GM12891 (cell line): ENCODE data around the gene DARS1.

ENCODE experiments used
- PAX5 ChIP-seq: IDR thresholded peaks from 2 replicates; pipeline ENCODE4 v1.6.1; 2011; ENCODE audit warnings: low read length, moderate library complexity, mild to moderate bottlenecking; ENCODE audit not compliant: insufficient read depth, severe bottlenecking
- POLR2A ChIP-seq: IDR thresholded peaks from 2 replicates; pipeline ENCODE4 v1.6.1; 2011; ENCODE audit warnings: low read depth, low read length, control low read depth
- POLR2AphosphoS5 ChIP-seq: IDR thresholded peaks from 2 replicates; pipeline ENCODE4 v1.6.1; 2011; ENCODE audit warnings: low read depth, low read length, control low read depth
- SPI1 ChIP-seq: IDR thresholded peaks from 2 replicates; pipeline ENCODE4 v1.6.1; 2011; ENCODE audit warnings: low read depth, low read length, control low read depth
- TAF1 ChIP-seq: IDR thresholded peaks from 2 replicates; pipeline ENCODE4 v1.6.1; 2011; ENCODE audit warnings: low read depth, low read length, control low read depth

- TF ChIP-seq POLR2A (no peak), POLR2AphosphoS5 (no peak), SPI1 (no peak), TAF1 (no peak), PAX5 (no peak)
These were observed 14.5 kb upstream of the DARS1 start for GRCh38 chr2:135999899-136000298.
